NOMO-1 treated with DMSO at 0.1 percent for 48 hours (cell line): ENCODE measurements around the gene ICOS.

Source experiments
- DNase-seq: peaks from one replicate; lab custom pipeline; 2025; ENCODE audit not compliant: unreplicated experiment; lab: John Stamatoyannopoulos, UW

The ICOS gene

GRCh38 chr2:203936535-203936934, at the start of gene ICOS:
Gene ICOS, plus strand, starts transcription at chr2:203936763. Its CDS starts 52 bp downstream, at chr2:203936815.
- no peak for DNase-seq

DNA sequence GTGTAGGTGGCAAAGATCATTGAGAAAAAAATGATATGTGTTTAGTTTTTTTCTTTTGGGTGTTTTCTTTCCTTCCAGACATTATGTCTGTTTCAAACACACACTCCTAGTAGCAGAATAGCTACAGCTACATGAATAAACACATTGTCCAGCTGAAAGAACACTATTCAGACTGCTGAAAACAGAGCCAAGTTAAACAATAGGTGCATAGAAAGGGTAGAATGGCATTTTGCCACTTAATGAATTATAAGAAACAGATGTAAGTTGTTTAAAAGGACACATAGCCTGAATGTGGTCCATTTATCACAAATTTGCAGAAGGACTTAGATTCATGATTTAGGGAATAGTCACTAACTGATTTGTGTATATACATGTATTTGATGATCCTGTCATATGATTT, 48.9 kb upstream of the ICOS start:
- no peak for DNase-seq

GRCh38 chr2:203889542-203889941, 47.0 kb upstream of the ICOS start:
- DNase-seq, result no peak

GRCh38 chr2:203889944-203890343, 46.6 kb upstream of the ICOS start:
- no peak for DNase-seq

GRCh38 chr2:203890733-203891132, 45.8 kb upstream of the ICOS start:
- no peak for DNase-seq

DNA sequence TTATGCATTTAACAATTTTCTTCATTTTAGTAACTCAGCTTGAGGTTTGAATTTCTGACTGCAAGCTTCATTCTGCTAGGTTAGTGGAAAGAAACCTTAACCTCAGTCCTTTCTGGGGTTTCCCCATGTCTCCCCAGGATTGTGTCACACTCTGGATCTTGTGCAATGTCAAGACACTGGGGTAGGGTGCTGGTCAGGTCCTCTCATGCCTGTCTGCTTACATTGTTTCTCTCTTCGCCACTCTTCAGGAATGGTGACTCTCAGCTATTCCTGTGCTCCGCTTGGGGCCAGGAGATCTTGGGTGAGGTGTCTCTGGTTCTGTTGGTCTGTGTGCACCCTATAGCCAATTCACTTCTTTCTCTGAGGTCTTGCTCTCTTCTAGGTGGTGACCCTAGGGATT, 45.1 kb upstream of the ICOS start:
- DNase-seq, result peak; percentile 72

- DNase-seq, result no peak
These were observed 44.4 kb upstream of the ICOS start for GRCh38 chr2:203892207-203892606.

DNA sequence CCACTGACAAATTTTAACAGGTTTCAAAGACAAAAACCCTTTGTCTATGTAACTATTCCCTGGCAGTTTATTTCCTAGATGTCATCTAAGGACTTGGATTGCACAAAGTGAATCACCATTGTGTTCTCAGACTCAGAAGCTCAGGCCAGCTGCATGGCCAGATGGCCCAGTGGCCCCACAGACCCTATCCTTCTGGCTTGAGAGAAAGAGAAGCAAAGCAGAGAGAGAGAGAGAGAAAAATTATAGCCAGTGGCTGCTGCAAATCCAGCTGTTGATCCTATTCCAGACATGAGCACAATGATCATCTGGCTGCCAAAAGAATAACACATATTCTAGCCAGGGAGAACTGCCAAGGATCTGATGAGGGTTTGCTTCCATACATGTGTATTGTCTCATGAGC, 43.2 kb upstream of the ICOS start:
- DNase-seq, result no peak

GRCh38 chr2:203893840-203894239, 42.7 kb upstream of the ICOS start:
- no peak for DNase-seq

DNA sequence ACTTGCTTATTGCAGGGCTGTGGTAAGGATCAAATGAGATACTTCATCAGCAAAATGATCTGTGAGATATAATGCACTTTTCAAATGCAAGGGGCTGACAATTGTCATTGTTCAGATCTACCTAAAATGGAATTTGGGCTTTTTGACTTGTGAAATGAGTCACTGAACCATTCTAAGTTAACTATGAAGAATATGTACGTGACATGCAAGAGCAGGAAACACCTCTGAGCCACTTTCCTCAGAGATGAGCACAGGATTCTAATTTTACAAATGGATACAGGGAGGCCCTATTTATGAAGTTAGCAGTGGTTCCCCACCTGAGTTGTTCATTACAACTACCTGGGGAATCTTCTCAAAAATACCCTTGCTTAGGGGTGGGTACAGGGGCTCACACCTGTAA, 42.3 kb upstream of the ICOS start:
- no peak for DNase-seq

- DNase-seq, result peak; percentile 87
These were observed 39.0 kb upstream of the ICOS start for GRCh38 chr2:203897544-203897943.

DNA sequence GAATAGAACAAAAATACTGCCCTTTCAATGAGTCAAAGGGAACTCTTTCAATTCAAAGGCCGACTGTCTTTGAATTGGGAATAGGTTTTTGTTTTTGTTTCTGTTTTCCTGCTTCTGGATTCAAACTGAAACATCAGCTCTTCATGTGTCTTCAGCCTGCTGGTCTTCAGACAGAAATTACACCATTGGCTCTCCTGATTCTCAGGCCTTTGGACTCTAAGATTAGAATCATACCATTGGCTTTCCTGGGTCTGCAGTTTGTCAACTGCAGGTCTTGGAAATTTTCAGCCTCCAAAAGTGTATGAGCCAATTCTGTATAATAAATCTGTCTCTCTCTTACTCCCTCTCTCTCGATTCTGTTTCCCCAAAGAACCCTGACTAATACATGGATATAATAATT, 37.9 kb upstream of the ICOS start:
- no peak for DNase-seq

DNA sequence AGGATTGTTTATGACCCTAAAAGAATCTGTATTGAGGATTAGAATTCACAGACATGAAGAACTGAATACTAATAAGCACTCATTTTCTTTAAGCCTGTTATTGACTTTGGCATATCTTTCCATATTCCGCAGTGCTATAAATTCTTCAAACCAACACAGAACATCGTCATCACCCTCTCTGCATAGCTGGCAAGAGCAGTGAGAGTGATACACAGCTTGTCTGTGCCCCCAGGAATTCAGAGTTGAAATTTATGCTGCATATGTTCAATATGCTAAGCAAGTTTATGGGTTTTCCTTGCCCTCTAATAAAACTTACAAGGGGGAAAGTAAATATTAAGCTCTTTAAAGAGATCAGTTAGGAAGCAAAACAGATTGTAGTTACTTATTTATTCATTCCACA, 36.3 kb upstream of the ICOS start:
- no peak for DNase-seq

- no peak for DNase-seq
These were observed 32.5 kb upstream of the ICOS start for GRCh38 chr2:203904022-203904421.

GRCh38 chr2:203905656-203906055, 30.9 kb upstream of the ICOS start:
- DNase-seq, result no peak

GRCh38 chr2:203908066-203908796, 28.3 kb upstream of the ICOS start:
- peak; percentile 75 for DNase-seq

DNA sequence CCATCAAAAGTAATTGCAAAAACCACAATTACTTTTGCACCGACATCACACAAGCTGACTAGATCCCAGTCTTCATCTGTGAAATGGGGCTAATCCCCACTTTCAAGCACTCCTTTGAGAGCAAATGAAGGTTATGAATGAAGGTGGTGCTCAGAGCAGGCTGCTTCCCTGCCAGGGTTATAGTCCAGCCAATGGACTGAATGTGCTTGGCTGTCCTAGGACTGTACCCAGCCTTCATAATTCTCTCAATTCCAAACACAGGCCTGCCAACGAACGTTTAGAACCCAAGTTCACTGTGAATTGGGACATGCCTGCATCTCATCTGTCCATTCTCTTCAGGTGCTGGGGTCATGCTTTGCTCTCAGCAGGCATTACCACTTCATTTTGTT, 27.8 kb upstream of the ICOS start:
- DNase-seq, result no peak

DNA sequence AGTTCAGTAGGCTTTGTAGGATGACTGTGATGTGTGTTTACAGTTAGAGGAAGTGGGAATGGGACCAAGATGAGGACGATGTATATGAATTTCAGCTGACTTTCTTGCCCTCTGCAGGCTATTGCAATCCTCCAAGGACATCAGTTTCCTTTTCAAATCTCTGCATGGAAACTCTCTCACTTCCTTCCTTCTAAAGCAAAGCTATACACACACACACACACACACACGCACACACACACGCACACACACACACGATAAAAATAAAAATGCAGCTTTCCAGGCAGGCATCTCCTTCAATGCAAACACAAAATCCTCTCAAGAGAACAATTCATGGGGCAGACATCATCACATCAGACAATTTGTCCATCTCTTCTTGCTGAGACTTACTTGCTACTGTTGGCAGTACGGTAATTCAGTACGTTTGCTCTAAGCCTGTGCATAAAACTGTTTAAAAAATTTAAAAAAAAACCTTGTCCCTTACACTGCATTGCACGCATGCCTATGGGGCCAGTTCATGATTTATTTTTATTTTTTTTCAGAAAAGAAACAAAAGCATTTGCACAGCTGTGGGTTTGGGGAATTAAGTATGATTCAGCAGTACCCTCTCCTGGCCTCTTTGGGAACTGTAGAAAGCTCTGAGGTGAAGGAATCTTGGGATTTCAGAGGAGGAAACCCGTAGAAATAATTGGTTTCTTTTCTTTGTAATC, 27.1 kb upstream of the ICOS start:
- peak; percentile 49 for DNase-seq

- DNase-seq, result no peak
These were observed 26.6 kb upstream of the ICOS start for GRCh38 chr2:203909974-203910373.

DNA sequence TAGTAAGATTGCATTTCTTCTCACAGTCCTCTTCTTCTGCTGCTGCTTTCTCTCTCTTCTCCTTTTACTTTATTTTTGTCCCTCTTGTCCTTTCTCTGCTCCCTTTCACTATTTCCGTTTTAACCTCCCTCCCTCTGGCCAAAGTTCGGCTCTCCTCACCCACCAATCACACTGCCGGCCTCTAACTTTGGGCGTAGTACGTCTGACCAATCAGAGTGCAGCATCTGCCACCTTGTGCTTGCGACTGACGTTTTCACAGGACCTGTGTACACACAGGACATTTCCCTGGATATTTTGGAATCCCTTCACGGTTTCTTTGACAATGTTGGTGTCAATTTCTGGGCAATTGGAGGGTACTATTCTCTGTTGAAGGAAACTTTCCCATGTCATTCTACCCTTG, 22.6 kb upstream of the ICOS start:
- peak; percentile 63 for DNase-seq

DNA sequence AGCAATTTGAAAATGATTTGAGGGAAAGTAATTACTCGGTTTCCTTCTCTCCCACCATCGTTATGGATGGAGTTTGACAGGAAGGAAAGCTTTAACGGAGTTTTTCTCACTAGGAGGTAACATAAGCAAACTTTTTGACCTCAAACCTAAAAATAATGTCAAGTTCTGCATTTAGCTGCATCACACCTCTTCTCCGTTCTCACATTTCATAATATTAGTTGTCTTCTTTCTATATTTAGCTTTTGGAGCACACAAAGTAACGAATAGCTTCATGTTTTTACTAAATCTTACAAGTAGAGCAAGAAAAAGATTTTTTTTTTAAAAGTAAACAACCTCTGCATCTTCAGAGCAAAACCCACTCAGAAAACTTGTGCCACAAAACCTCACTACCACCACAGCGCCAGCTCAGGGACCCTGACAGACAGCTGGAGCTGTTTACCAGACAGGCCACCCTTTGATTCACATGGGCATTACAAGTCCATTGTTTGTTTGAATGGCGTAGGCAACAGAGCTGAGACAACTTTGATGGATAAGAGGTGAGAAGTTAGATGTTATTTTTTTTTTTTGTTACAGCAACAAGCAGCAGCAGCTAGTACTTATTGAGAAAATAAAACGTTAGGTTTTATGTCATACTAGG, 21.9 kb upstream of the ICOS start:
- DNase-seq, result peak; percentile 71

DNA sequence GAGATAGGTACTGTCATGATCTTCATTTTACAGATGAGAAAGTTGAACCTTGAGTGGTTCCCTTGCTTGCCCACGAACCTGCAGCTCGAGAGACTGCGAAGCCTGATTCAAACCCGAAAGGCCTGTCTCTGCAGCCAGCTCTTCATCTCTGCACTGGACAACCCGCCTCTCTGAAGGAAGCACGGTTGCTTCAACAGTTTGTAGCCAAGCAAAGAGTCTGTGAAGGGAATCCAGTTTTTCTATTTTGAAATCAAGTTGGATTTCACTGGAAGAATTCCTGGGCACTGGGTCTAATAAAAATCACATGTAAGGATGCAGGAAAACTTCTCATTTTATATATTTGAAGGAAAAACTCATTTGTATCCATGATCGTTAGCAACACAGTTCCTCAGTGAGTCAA, 21.3 kb upstream of the ICOS start:
- no peak for DNase-seq
